Choroid plexus epithelial cell (primary cell): Measurements from ENCODE around the gene RNF157.

Experiments
- DNase-seq: peaks from one replicate; pipeline ENCODE4 v3.0.0-alpha.2; 2010; ENCODE audit warnings: low read depth
- H3K4me3 ChIP-seq: 2 replicates; pipeline ENCODE4 v1.5.1; 2011; ENCODE audit warnings: low read depth, mild to moderate bottlenecking, control low read depth, low read length, moderate library complexity
- CTCF ChIP-seq: conservative IDR thresholded peaks from 2 replicates; pipeline ENCODE4 v1.5.1; 2011; ENCODE audit warnings: low read depth, mild to moderate bottlenecking, control low read depth, inconsistent platforms, low read length, moderate library complexity

Gene RNF157

GRCh38 chr17:76197911-76198310, 42.4 kb downstream of the RNF157 start:
- no peak for DNase-seq
- H3K4me3 ChIP-seq, result no peak overlapping the region
- TF ChIP-seq CTCF, result no peak

- no peak for DNase-seq
- no peak for TF ChIP-seq CTCF
- H3K4me3 ChIP-seq, result no peak overlapping the region
Observed at GRCh38 chr17:76196675-76197074, 43.6 kb downstream of the RNF157 start.

GRCh38 chr17:76195281-76196096, 44.8 kb downstream of the RNF157 start:
- no peak for TF ChIP-seq CTCF
- no peak overlapping the region for H3K4me3 ChIP-seq
- no peak for DNase-seq

- no peak overlapping the region for H3K4me3 ChIP-seq
- TF ChIP-seq CTCF, result no peak
- no peak for DNase-seq
Observed at GRCh38 chr17:76193591-76193990, 46.7 kb downstream of the RNF157 start.

GRCh38 chr17:76191896-76192295, 48.4 kb downstream of the RNF157 start:
- H3K4me3 ChIP-seq, result no peak overlapping the region

GRCh38 chr17:76189741-76190140, 50.6 kb downstream of the RNF157 start:
- no peak overlapping the region for H3K4me3 ChIP-seq
- DNase-seq, result no peak
- TF ChIP-seq CTCF, result no peak

More at GRCh38 chr17:76191896-76192295, 48.4 kb downstream of the RNF157 start:
- no peak for TF ChIP-seq CTCF
- DNase-seq, result peak; percentile 29

- no peak for DNase-seq
- H3K4me3 ChIP-seq, result no peak overlapping the region
- no peak for TF ChIP-seq CTCF
Observed at GRCh38 chr17:76189247-76189646, 51.0 kb downstream of the RNF157 start.
